Measurements from ENCODE around the gene NTM.
"Not testable (repeated sequence)": the region's sequence is repeated elsewhere in the genome, so short reads cannot be mapped to it uniquely, and the experiment has no call there.

NTM gene

DNA sequence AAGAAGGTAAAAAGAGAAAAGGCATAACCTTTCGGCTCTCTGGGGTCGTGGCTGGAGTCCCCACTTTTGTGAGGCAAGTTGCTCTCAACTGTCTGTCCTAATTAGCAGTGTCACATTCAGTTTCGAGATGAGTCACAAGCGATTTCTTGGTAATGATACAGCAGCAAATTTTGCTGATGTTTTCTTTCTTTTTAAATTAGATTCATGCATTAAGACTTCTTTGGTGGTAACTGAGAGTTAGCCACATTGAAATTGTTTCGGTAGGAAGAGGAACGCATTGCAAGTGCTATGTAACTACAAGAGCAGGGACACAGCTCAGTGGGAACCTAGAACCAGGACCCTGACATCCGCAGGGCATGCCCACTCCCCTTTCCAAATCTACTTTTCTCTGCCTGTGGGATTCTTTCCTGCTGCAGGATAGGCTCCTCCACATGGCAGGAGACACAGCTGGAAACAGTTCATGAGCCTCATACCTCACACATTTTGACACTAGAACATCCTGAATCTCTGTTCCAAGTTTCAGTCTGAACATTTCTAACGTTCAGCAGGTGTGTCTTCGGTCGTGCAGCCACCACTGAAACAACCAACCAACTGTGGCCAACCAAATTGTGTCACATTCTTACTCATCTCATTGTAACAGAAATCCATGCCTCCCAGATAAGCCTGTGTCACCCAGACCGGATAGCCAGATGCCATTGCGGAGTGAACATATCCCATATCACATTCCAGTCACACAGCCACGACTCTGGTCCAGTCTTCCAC is 987.6 kb downstream of the NTM start:
- DNase-seq (ENCODE audit: insufficient read length, low spot score), result peak; percentile 40
- FAIRE-seq, result peak; percentile 99
- peak; percentile 49; the same call in 1 of the 2 replicates for TF ChIP-seq POU2F2 (IDR thresholded peaks at IDR 0.05; ENCODE audit: low read depth, low read length)
- peak; percentile 20; the same call in 1 of the 2 replicates for TF ChIP-seq SPI1 (IDR thresholded peaks at IDR 0.05; ENCODE audit: low read depth, low read length)
- TF ChIP-seq TAF1 (IDR thresholded peaks at IDR 0.05; ENCODE audit: low read depth, low read length), result no peak

DNA sequence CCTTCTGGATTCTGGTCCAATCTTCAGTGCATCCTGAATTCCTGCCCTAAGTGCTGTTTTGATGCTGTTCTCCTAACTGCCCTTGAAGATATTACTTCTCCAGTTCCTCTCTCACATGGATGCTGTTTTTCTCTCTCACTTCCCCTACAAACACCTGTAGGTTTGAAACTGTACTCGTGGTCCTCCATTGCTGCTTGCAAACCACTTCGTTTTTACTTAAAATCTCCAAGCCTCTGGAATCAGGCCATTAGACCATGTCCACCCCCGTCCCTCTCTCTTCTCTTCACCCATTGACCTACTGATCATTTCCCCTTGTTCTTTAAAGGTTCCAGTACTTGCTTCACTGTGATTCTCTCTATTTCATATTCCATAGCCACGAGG is 988.1 kb downstream of the NTM start:
- FAIRE-seq (no peak), DNase-seq (ENCODE audit: insufficient read length, low spot score) (no peak)
- TF ChIP-seq PAX5 (IDR thresholded peaks at IDR 0.05; ENCODE audit: insufficient read depth, low read length, severe bottlenecking) (no peak), SPI1 (IDR thresholded peaks at IDR 0.05; ENCODE audit: low read depth, low read length) (peak; percentile 96)

DNA sequence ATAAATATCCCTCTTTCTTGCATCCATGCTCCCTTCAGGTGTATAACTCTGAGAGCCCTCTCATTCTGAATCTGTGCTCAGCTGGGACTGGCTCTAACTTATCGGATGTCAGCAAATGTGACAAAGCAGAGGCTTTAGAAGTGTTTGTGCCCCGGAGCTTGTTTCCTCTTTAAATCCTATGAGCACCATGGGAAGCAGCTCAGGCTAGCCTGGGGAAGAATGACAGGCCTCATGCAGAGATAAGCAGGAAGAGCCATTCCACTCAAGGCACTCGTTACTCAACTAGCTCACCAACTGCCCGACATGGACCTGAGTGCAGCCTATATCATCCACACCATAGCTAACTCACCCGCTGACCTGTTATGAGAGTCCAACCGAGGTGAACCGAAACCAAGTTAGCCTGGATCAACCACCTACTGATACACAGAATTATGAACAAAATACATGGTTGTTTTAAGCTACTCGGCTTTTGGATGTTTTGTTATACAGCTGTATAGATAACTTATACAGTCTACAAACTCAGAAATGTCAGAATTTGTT is 990.7 kb downstream of the NTM start:
- no peak for TF ChIP-seq SPI1 (IDR thresholded peaks at IDR 0.05; ENCODE audit: low read depth, low read length)
- TF ChIP-seq POLR2AphosphoS5 (IDR thresholded peaks at IDR 0.05; ENCODE audit: low read depth, low read length), result no peak
- no peak for TF ChIP-seq POU2F2 (IDR thresholded peaks at IDR 0.05; ENCODE audit: low read depth, low read length)
- TF ChIP-seq POLR2A (IDR thresholded peaks at IDR 0.05; ENCODE audit: low read depth, low read length), result no peak
- no peak for TF ChIP-seq PAX5 (IDR thresholded peaks at IDR 0.05; ENCODE audit: insufficient read depth, low read length, severe bottlenecking)
- no peak for TF ChIP-seq TAF1 (IDR thresholded peaks at IDR 0.05; ENCODE audit: low read depth, low read length)
- FAIRE-seq (no peak), DNase-seq (ENCODE audit: insufficient read length, low spot score) (no peak)

DNA sequence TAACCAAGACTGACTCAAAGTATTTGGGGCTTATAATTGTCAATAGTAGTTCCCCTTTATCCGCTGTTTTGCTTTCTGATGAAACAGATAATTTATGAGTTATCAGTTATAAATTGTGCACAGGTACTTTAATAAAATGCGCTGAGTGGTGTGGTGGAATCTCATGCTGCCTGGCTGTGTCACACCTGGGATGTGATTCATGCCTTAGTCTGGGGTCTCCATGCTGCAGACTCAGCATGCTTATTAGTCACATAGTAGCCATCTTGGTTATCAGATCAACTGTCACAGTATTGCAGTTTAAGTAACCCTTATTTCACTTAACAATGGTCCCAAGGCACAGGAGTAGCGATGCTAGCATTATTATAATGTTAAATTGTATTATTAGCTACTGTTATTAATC is 995.2 kb downstream of the NTM start:
- DNase-seq (ENCODE audit: insufficient read length, low spot score) (no peak), FAIRE-seq (no peak)
- TF ChIP-seq TAF1 (IDR thresholded peaks at IDR 0.05; ENCODE audit: low read depth, low read length) (no peak), PAX5 (IDR thresholded peaks at IDR 0.05; ENCODE audit: insufficient read depth, low read length, severe bottlenecking) (no peak), POLR2A (IDR thresholded peaks at IDR 0.05; ENCODE audit: low read depth, low read length) (no peak), POU2F2 (IDR thresholded peaks at IDR 0.05; ENCODE audit: low read depth, low read length) (no peak), POLR2AphosphoS5 (IDR thresholded peaks at IDR 0.05; ENCODE audit: low read depth, low read length) (no peak), SPI1 (IDR thresholded peaks at IDR 0.05; ENCODE audit: low read depth, low read length) (no peak)

DNA sequence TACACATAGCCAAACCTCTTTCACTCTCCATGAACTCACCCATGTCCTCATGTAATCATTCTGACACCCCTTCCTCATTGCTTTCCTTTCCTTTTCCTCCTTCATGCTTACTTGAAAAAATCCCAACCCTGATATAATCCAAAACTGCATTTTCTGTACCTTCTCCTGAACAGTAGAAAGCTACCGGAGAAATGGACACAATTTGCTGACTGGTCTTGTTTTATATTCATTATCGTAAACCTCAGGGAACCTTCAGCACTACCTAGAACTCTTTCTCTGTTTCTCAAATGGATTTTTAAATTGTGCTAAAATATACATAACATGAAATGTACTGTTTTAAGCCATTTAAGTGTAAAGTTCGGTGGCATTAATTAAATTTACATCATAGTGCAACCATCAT is 996.9 kb downstream of the NTM start:
- FAIRE-seq (no peak), DNase-seq (ENCODE audit: insufficient read length, low spot score) (no peak)
- TF ChIP-seq POLR2A (IDR thresholded peaks at IDR 0.05; ENCODE audit: low read depth, low read length) (no peak), TAF1 (IDR thresholded peaks at IDR 0.05; ENCODE audit: low read depth, low read length) (no peak), POLR2AphosphoS5 (IDR thresholded peaks at IDR 0.05; ENCODE audit: low read depth, low read length) (no peak), PAX5 (IDR thresholded peaks at IDR 0.05; ENCODE audit: insufficient read depth, low read length, severe bottlenecking) (no peak), POU2F2 (IDR thresholded peaks at IDR 0.05; ENCODE audit: low read depth, low read length) (no peak), SPI1 (IDR thresholded peaks at IDR 0.05; ENCODE audit: low read depth, low read length) (no peak)

DNA sequence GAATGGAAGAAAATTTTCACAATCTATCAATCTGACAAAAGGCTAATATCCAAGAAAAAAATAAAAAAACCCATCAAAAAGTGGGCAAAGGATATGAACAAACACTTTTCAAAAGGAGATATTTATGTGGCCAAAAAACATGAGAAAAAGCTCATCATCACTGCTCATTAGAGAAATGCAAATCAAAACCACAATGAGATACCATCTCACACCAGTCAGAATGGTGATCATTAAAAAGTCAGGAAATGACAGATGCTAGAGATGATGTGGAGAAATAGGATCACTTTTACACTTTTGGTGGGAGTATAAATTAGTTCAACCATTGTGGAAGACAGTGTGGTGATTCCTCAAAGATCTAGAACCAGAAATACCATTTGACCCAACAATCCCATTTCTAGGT is 999.7 kb downstream of the NTM start:
- not testable (repeated sequence) for FAIRE-seq; DNase-seq (ENCODE audit: insufficient read length, low spot score)

DNA sequence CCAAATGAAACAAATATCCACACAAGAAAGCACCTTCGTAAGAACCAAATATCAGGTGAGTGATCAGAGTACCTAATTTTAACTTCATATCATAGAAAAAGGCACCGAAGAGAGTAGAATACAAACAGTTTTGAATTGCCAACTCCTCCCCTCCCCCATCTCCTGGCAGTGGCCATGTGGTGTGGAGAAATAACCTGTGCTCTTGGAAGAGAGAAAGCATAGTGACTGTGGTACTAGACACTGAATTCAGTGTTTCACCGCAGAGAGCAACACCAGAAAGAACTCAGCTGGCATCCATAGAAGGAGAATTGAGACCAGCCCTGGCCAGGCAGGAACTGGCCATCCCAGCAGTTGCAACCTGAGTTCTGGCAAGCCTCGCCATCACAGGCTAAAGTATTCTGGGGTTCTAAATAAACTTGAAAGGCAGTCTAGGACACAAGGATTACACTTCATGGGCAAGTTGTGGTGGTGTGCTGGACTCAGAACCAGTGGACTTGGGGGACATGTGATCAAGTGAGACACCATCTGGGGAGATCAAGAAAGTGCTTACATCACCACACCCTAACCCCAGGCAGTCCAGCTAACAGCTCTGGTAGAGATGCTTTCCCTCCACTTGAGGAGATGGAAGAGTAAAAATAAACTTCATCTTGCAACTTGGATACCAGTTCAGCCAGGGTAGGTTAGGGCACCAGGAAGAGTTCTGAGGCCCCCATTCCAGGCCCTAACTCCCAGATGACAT is 1003.2 kb downstream of the NTM start:
- no peak for FAIRE-seq
- no peak for DNase-seq (ENCODE audit: insufficient read length, low spot score)
- TF ChIP-seq PAX5 (IDR thresholded peaks at IDR 0.05; ENCODE audit: insufficient read depth, low read length, severe bottlenecking) (no peak), SPI1 (IDR thresholded peaks at IDR 0.05; ENCODE audit: low read depth, low read length) (no peak), POLR2A (IDR thresholded peaks at IDR 0.05; ENCODE audit: low read depth, low read length) (no peak), POLR2AphosphoS5 (IDR thresholded peaks at IDR 0.05; ENCODE audit: low read depth, low read length) (no peak), TAF1 (IDR thresholded peaks at IDR 0.05; ENCODE audit: low read depth, low read length) (no peak), POU2F2 (IDR thresholded peaks at IDR 0.05; ENCODE audit: low read depth, low read length) (no peak)

DNA sequence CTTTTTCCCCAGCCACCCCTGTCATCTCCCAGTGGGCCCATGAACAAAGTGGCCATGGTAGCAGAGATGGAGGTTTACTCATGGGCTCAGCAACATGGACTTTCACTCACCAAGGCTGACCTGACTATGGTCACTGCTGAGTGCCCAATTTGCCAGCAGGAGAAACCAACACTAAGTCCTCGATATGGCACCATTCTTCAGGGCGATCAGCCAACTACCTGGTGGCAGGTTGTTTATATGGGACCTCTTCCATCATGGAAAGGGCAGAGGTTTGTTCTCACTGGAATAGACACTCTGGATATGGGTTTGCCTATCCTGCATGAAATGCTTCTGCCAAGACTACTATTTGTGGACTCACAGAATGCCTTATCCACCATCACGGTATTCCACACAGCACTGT is 1009.1 kb downstream of the NTM start:
- no peak for DNase-seq (ENCODE audit: insufficient read length, low spot score)
- no peak for TF ChIP-seq POLR2AphosphoS5 (IDR thresholded peaks at IDR 0.05; ENCODE audit: low read depth, low read length)
- no peak for TF ChIP-seq PAX5 (IDR thresholded peaks at IDR 0.05; ENCODE audit: insufficient read depth, low read length, severe bottlenecking)
- no peak for TF ChIP-seq POLR2A (IDR thresholded peaks at IDR 0.05; ENCODE audit: low read depth, low read length)
- no peak for TF ChIP-seq TAF1 (IDR thresholded peaks at IDR 0.05; ENCODE audit: low read depth, low read length)
- no peak for TF ChIP-seq POU2F2 (IDR thresholded peaks at IDR 0.05; ENCODE audit: low read depth, low read length)
- no peak for TF ChIP-seq SPI1 (IDR thresholded peaks at IDR 0.05; ENCODE audit: low read depth, low read length)

More for the DNA sequence above, 1009.1 kb downstream of the NTM start:
- FAIRE-seq, result no peak

Data from GM12891 (cell line).